Testis (tissue), 3 donors: ENCODE measurements around the gene ESYT1. TPM values are rescaled to one million over a fixed set of nuclear protein-coding genes. Genes with fewer than 3 reads are reported as not detected.

Experiments used
- DNase-seq: peaks from one replicate; pipeline ENCODE4 v3.0.0-alpha.2; 2019
- H3K27ac ChIP-seq, 2 donors: fragments of 200-600 bp; sonication (generic); one replicate each; pipeline ENCODE4 v1.5.1; 2019
- H3K27me3 ChIP-seq: fragments of 200-600 bp; sonication (generic); one replicate; pipeline ENCODE4 v1.5.1; 2019
- H3K36me3 ChIP-seq: fragments of 200-600 bp; sonication (generic); one replicate; pipeline ENCODE4 v1.5.1; 2017; ENCODE audit warnings: low read depth; ENCODE audit errors: missing control alignments
- H3K4me1 ChIP-seq: fragments of 200-600 bp; sonication (generic); one replicate; pipeline ENCODE4 v1.5.1; 2019
- H3K4me3 ChIP-seq, 2 donors: fragments of 200-600 bp; sonication (generic); one replicate each; pipeline ENCODE4 v1.5.1; 2017 to 2019
- H3K9me3 ChIP-seq: fragments of 200-600 bp; sonication (generic); one replicate; pipeline ENCODE4 v1.5.1; 2017
- POLR2A ChIP-seq: fragments of 450-650 bp; IDR thresholded peaks from one replicate; pipeline ENCODE4 v1.6.1; 2017; ENCODE audit warnings: antibody characterized with exemption, mild to moderate bottlenecking, moderate library complexity
- WGBS, 2 donors: methylation state at CpG; one replicate each; pipeline ENCODE4 v1.1.5; 2018; 5-methylcytosine and 5-hydroxymethylcytosine counted together
- intact Hi-C: fragments of 100-400 bp; cut with DNase I; formaldehyde crosslinking; loops from one replicate; pipeline ENCODE4 v1.15.1; 2023; ENCODE audit warnings: low total_unique reads
- polyA plus RNA-seq: library from polyadenylated mRNA; stranded (reverse); fragments of 350-450 nt; fragmentation: Illumina TruSeq; extraction: RNeasy Lipid Tissue Mini Kit (QIAGEN cat#74804); gene quantifications from one replicate; pipeline ENCODE4 v1.2.3, GENCODE V29; 2014; ENCODE audit warnings: low read depth, low replicate concordance; ENCODE audit not compliant: insufficient read depth
- total RNA-seq, 2 donors: library from RNA; depleted of rRNA; stranded (reverse); fragments of >200 nt; gene quantifications; one replicate each; pipeline ENCODE4 v1.2.3, GENCODE V29; 2016
- TF ChIP-seq, protein P1 (sequence below), 3 experiments: fragments of 450-650 bp in 2 of 3; fragments of 200-600 bp in 1 of 3; sonication (generic) in 1 of 3; IDR thresholded peaks; one replicate each; pipeline ENCODE4 v1.5.1; 2016 to 2019; ENCODE audit warnings: antibody characterized with exemption in 3 of 3, mild to moderate bottlenecking in 2 of 3, moderate library complexity in 1 of 3

ESYT1 gene
- total and polyA plus RNA-seq, 3 donors from 2014 or later = 50.8 to 99.8 (median 72.0) TPM

DNA sequence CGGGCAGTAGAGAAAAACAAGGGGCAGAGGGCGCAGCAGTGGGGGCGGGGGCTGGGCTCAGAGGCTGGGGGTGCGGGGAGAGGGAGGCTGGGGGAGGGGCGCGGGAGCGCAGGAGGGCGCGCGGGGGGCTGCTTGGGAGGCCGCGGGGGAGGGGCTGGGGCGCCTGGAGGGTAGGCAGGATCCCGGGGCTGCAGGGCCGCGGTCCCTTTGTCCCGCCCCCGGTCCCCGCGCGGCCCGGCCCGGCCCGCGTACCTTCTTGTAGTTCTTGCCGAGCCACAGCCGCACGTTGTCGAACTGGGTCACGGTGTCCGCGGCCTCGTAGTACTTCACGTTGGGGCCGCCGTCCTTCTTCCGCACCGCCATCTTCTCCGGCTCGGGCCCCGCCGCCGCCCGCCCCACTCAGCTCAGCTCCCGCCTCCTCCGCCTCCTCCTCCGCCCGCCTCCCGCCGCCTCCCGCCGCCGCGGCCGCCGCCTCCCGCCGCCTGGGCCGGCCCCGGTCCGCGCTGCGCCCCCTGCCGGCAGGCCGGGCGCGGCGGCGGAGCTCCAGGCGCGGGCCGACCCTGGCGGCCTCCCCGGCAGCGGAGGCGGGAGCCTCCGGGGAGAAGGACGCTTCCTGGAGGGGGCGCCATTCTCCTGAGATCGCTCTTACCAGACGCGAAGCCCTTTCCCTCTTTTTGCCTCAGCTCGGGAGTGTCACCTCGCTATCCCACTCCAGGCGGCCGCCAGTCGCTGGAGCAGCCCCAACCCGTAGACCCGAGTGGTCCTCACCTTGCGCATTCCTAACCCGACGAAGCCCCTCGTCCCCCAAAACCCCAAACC is 61.2 kb downstream of the ESYT1 start, which contains the start of gene SMARCC2:
TSS of gene SMARCC2 (minus strand) at position 385 of the 819 bp plus-strand sequence. CDS start at position 363, 22 bp downstream.
- peaks cover 15% of the 10 kb centered on the region for H3K4me1 ChIP-seq
- no peaks in the 10 kb centered on the region for H3K36me3 ChIP-seq
- WGBS, 2 donors = 0 to 2% methylated on average over 11 to 65 of the region's 93 CpGs
- DNase-seq = peak; percentile 91
- no peaks in the 10 kb centered on the region for H3K27me3 ChIP-seq
- peak within 1 kb of the TSS; percentile 80 to 89 for H3K4me3 ChIP-seq
- TF ChIP-seq POLR2A = no peak
- TF ChIP-seq, protein P1, sequence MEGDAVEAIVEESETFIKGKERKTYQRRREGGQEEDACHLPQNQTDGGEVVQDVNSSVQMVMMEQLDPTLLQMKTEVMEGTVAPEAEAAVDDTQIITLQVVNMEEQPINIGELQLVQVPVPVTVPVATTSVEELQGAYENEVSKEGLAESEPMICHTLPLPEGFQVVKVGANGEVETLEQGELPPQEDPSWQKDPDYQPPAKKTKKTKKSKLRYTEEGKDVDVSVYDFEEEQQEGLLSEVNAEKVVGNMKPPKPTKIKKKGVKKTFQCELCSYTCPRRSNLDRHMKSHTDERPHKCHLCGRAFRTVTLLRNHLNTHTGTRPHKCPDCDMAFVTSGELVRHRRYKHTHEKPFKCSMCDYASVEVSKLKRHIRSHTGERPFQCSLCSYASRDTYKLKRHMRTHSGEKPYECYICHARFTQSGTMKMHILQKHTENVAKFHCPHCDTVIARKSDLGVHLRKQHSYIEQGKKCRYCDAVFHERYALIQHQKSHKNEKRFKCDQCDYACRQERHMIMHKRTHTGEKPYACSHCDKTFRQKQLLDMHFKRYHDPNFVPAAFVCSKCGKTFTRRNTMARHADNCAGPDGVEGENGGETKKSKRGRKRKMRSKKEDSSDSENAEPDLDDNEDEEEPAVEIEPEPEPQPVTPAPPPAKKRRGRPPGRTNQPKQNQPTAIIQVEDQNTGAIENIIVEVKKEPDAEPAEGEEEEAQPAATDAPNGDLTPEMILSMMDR (IDR thresholded peaks at IDR 0.05) = peak; percentile 64 to 97 (median 68)
- H3K27ac ChIP-seq = peak within 1 kb of the TSS; percentile 92 to 97
- intact Hi-C loops = loop anchor here (2.0 kb wide), 1 partner anchor 71 kb away; the partner anchor contains the start of gene ZC3H10
- H3K9me3 ChIP-seq = no peaks in the 10 kb centered on the region

DNA sequence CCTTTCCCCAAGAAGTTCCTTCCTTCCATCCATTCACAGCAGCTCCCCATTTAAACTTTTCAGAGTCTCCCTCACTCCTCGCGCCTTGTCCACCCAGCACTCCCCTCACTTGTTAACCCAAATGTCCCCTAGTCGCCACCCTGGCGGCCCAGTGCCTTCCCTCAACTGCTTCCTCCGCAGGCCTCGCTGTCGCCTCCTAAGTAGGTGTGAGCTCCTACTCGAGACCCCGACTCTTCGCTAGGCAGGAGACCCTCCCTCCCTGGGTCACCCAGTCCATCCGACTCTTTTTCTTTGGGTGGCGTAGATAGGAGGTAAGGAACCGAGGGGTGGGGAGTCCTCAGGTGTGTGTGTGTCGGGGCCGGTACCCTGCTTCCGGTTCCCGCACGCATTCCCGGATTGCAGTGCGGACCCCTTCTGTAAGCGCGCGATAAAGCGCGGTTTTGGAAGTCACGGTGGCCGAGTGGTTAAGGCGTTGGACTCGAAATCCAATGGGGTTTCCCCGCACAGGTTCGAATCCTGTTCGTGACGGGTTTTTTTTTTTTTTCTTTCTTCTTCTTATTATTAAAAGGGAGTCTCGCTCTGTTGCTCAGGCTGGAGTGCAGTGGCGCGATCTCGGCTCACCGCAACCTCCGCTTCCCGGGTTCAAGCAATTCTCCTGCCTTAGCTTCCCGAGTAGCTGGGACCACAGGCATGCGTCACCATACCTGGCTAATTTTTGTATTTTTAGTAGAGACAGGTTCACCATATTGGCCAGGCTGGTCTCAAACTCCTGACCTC is 62.0 kb downstream of the ESYT1 start:
- H3K27me3 ChIP-seq = no peaks in the 10 kb centered on the region
- no peaks in the 10 kb centered on the region for H3K9me3 ChIP-seq
- no peak for TF ChIP-seq POLR2A
- TF ChIP-seq, protein P1 (IDR thresholded peaks at IDR 0.05) = peak in 2 of 3 experiments; percentile 1 to 24
- peak overlapping the region; percentile 92 to 97 for H3K27ac ChIP-seq
- peak; percentile 89 for DNase-seq
- peak overlapping the region; percentile 80 to 89 for H3K4me3 ChIP-seq
- 1% methylated on average over 40 to 42 of the region's 42 CpGs for WGBS, 2 donors
- intact Hi-C loops = loop anchor here (2.0 kb wide), 1 partner anchor 71 kb away; the partner anchor contains the start of gene ZC3H10
- no peaks in the 10 kb centered on the region for H3K36me3 ChIP-seq
- peaks cover 15% of the 10 kb centered on the region for H3K4me1 ChIP-seq

DNA sequence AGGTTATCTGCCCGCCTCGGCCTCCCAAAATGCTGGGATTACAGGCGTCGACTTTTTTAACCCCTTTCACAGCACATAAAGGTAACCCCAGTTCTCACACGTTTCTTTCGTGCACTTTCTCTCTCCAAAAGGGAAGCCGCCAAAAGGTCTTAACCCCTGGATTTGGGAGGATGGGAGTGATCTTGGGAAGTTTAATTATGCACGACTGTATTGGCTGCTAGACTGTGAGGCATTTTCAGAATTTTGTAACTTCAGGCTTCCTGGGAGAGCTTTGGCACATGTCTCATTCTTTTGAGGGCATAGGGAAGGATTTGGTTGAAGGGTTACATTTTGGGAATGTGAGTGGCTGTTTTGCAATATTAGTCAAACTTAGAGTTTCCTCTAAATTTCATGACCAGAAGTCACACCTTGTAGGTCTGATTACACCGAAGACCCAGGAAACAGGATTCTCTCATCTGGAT is 62.7 kb downstream of the ESYT1 start:
- TF ChIP-seq, protein P1 (IDR thresholded peaks at IDR 0.05) = no peak
- TF ChIP-seq POLR2A = no peak
- H3K36me3 ChIP-seq = no peaks in the 10 kb centered on the region
- H3K27me3 ChIP-seq = no peaks in the 10 kb centered on the region
- peaks cover 15% of the 10 kb centered on the region for H3K4me1 ChIP-seq
- H3K4me3 ChIP-seq = peak overlapping the region; percentile 80 to 89
- no peaks in the 10 kb centered on the region for H3K9me3 ChIP-seq
- peak overlapping the region; percentile 92 to 97 for H3K27ac ChIP-seq
- no peak for DNase-seq
- intact Hi-C loops = no loop called here
- 13 to 14% methylated on average over 9 of the region's 9 CpGs for WGBS, 2 donors

DNA sequence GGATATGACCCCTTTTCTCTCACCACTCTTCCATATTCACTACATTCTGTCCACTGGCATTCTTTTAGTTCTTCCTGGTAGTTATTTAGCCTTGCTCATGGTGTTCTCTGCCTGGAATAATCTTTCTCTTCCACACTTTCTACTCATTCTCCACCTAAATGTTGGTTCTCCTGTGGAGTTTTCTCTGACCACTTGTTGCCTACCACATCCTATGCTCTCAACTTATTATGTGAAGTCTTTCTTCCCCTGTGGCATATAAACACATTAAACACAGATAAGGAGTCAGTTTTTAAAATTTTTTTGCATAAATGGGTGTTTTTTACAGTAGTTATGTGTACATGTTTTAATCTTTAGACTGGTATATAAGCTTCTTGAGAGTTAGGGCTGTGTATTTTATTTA is 64.5 kb downstream of the ESYT1 start:
- TF ChIP-seq, protein P1 (IDR thresholded peaks at IDR 0.05) = no peak
- no peak for TF ChIP-seq POLR2A
- intact Hi-C loops = no loop called here

More for the DNA sequence above, 64.5 kb downstream of the ESYT1 start:
- Histone ChIP-seq H3K9me3 (no peaks in the 10 kb centered on the region), H3K27me3 (no peaks in the 10 kb centered on the region), H3K4me1 (peaks cover 14% of the 10 kb centered on the region), H3K36me3 (no peaks in the 10 kb centered on the region), H3K4me3 (no peak overlapping the region), H3K27ac (no peak overlapping the region)
- DNase-seq = no peak
